AML-193 (cell line): Measurements from ENCODE around the gene DOK1.
A peak's percentile ranks its signal among the peaks of the same experiment; 100 is the strongest.

ENCODE experiments used
- DNase-seq, 2 experiments: peaks; one replicate each; lab custom pipeline; 2025; lab: John Stamatoyannopoulos, UW

The DOK1 gene

GRCh38 chr2:74553892-74554819 lies at the start of gene DOK1, which contains the start of gene LOXL3:
TSS of gene DOK1 (plus strand) at chr2:74554720. CDS start at chr2:74554755, 35 bp downstream.
TSS of gene LOXL3 (minus strand) at chr2:74553942. CDS start at chr2:74552634, 1,308 bp downstream.
- DNase-seq = peak; percentile 49 to 62

GRCh38 chr2:74505448-74506246 lies 48.9 kb upstream of the DOK1 start:
- no peak for DNase-seq

GRCh38 chr2:74507145-74507925 lies 47.2 kb upstream of the DOK1 start, which contains the start of gene PCGF1:
TSS of gene PCGF1 (minus strand) at chr2:74507695. CDS start at chr2:74507668, 27 bp downstream.
- peak; percentile 90 to 91 for DNase-seq

GRCh38 chr2:74507926-74508520 lies 46.5 kb upstream of the DOK1 start:
- DNase-seq = no peak

- DNase-seq = no peak
Observed at GRCh38 chr2:74510272-74510671, 44.2 kb upstream of the DOK1 start.

GRCh38 chr2:74511104-74511989 lies 43.2 kb upstream of the DOK1 start:
- DNase-seq = no peak

- no peak for DNase-seq
Observed at GRCh38 chr2:74512744-74513604, 41.5 kb upstream of the DOK1 start.

- no peak for DNase-seq
Observed at GRCh38 chr2:74513605-74514367, 40.7 kb upstream of the DOK1 start.

- no peak for DNase-seq
Observed at GRCh38 chr2:74514368-74515270, 39.9 kb upstream of the DOK1 start, which contains the start of gene TLX2. TSS of gene TLX2 (plus strand) at chr2:74514450. CDS start at chr2:74514807, 357 bp downstream.

- no peak for DNase-seq
Observed at GRCh38 chr2:74515271-74515980, 39.1 kb upstream of the DOK1 start.

- no peak for DNase-seq
Observed at GRCh38 chr2:74515981-74516633, 38.4 kb upstream of the DOK1 start.

- DNase-seq = no peak
Observed at GRCh38 chr2:74516650-74517049, 37.9 kb upstream of the DOK1 start.

- DNase-seq = no peak
Observed at GRCh38 chr2:74522516-74522915, 32.0 kb upstream of the DOK1 start.

- no peak for DNase-seq
Observed at GRCh38 chr2:74524005-74524404, 30.5 kb upstream of the DOK1 start.

GRCh38 chr2:74524955-74525716 lies 29.4 kb upstream of the DOK1 start:
- no peak for DNase-seq
